Esophagus muscularis mucosa (tissue), 4 donors: ENCODE measurements around the gene MAGI1. TPM values are rescaled to one million over a fixed set of nuclear protein-coding genes. Genes with fewer than 3 reads are reported as not detected.

ENCODE experiments used
- DNase-seq: peaks from one replicate; pipeline ENCODE4 v3.0.0-alpha.2; 2017; ENCODE audit errors: extremely low spot score
- H3K27ac ChIP-seq, 4 donors: fragments of 200-600 bp; sonication (generic); replicated peaks in 1 of 4; 1 replicate in 3 of 4; 2 replicates in 1 of 4; pipeline ENCODE4 v1.5.1; 2016 to 2019; ENCODE audit warnings: mild to moderate bottlenecking in 1 of 4
- H3K27me3 ChIP-seq, 4 donors: fragments of 200-600 bp; sonication (generic); one replicate each; pipeline versions ENCODE4 v1.5.1 to v1.6.0; 2016 to 2019
- H3K36me3 ChIP-seq, 4 donors: fragments of 200-600 bp; sonication (generic); one replicate each; pipeline ENCODE4 v1.5.1; 2016 to 2019
- H3K4me1 ChIP-seq, 4 donors: fragments of 200-600 bp; sonication (generic); one replicate each; pipeline ENCODE4 v1.5.1; 2016 to 2019
- H3K4me3 ChIP-seq, 4 donors: fragments of 200-600 bp; sonication (generic); 1 replicate in 2 of 4; 2 replicates in 2 of 4; pipeline ENCODE4 v1.5.1; 2016 to 2019; ENCODE audit warnings: mild to moderate bottlenecking in 4 of 4, moderate library complexity in 1 of 4
- H3K9me3 ChIP-seq, 4 donors: fragments of 200-600 bp; sonication (generic); 1 replicate in 3 of 4; 2 replicates in 1 of 4; pipeline ENCODE4 v1.5.1; 2016 to 2019
- CTCF ChIP-seq, 3 experiments: fragments of 200-600 bp in 2 of 3; fragments of 450-650 bp in 1 of 3; sonication (generic) in 2 of 3; IDR thresholded peaks; one replicate each; pipeline ENCODE4 v1.5.1; 2017 to 2019; ENCODE audit warnings: antibody characterized with exemption in 3 of 3, mild to moderate bottlenecking in 2 of 3, moderate library complexity in 1 of 3
- EP300 ChIP-seq: sonication (generic); formaldehyde crosslinking; IDR thresholded peaks from one replicate; pipeline ENCODE4 v1.6.1; 2017; ENCODE audit warnings: antibody characterized with exemption
- POLR2A ChIP-seq: fragments of 450-650 bp; IDR thresholded peaks from one replicate; pipeline ENCODE4 v1.6.1; 2017; ENCODE audit warnings: antibody characterized with exemption, moderate library complexity, mild to moderate bottlenecking, low read depth
- POLR2AphosphoS5 ChIP-seq, 2 donors: sonication (generic); formaldehyde crosslinking; IDR thresholded peaks; one replicate each; pipeline ENCODE4 v1.6.1; 2017; ENCODE audit warnings: antibody characterized with exemption in 2 of 2
- WGBS: methylation state at CpG from one replicate; pipeline ENCODE4 v1.1.5; 2018; 5-methylcytosine and 5-hydroxymethylcytosine counted together
- intact Hi-C: fragments of 100-400 bp; cut with DNase I; formaldehyde crosslinking; loops from one replicate; pipeline ENCODE4 v1.15.1; 2023
- total RNA-seq, 4 donors: library from RNA; depleted of rRNA; stranded (reverse); fragments of >200 nt; gene quantifications; one replicate each; pipeline versions ENCODE4 v1.1.0 to v1.2.1, GENCODE V29; 2016

The MAGI1 gene
- total RNA-seq, 4 donors from 2014 or later, result 17.1 to 35.1 (median 25.2) TPM

- Histone ChIP-seq H3K27ac (peak overlapping the region; percentile 32 to 45 (median 39)), H3K4me3 (no peak overlapping the region), H3K4me1 (peaks cover 33 to 49% (median 41%) of the 10 kb centered on the region in 4 donors), H3K36me3 (no peaks in the 10 kb centered on the region), H3K27me3 (no peaks in the 10 kb centered on the region), H3K9me3 (no peaks in the 10 kb centered on the region)
- DNase-seq, result no peak
- intact Hi-C loops, result no loop called here
- 64% methylated on average over 5 of the region's 5 CpGs for WGBS
- TF ChIP-seq CTCF (IDR thresholded peaks at IDR 0.05) (no peak), POLR2A (no peak), EP300 (no peak), POLR2AphosphoS5 (IDR thresholded peaks at IDR 0.05) (no peak)
Measured at GRCh38 chr3:65953301-65953812, 85.4 kb downstream of the MAGI1 start.

GRCh38 chr3:65952842-65953241, 85.9 kb downstream of the MAGI1 start:
- TF ChIP-seq EP300 (no peak), CTCF (IDR thresholded peaks at IDR 0.05) (no peak), POLR2A (no peak), POLR2AphosphoS5 (IDR thresholded peaks at IDR 0.05) (no peak)
- no peak overlapping the region for H3K4me3 ChIP-seq
- no peaks in the 10 kb centered on the region for H3K36me3 ChIP-seq
- WGBS, result 76% methylated on average over 1 of the region's 1 CpG
- H3K4me1 ChIP-seq, result peaks cover 33 to 49% (median 41%) of the 10 kb centered on the region in 4 donors
- H3K27me3 ChIP-seq, result no peaks in the 10 kb centered on the region
- intact Hi-C loops, result no loop called here
- peak overlapping the region; percentile 32 to 45 (median 40) for H3K27ac ChIP-seq
- DNase-seq, result no peak
- H3K9me3 ChIP-seq, result no peaks in the 10 kb centered on the region

GRCh38 chr3:65951836-65952505, 86.7 kb downstream of the MAGI1 start:
- intact Hi-C loops, result no loop called here
- Histone ChIP-seq H3K36me3 (no peaks in the 10 kb centered on the region), H3K4me3 (no peak overlapping the region), H3K4me1 (peaks cover 33 to 49% (median 41%) of the 10 kb centered on the region in 4 donors), H3K9me3 (no peaks in the 10 kb centered on the region), H3K27ac (peak overlapping the region in 1 of 4 donors; percentile 40), H3K27me3 (no peaks in the 10 kb centered on the region)
- no peak for TF ChIP-seq CTCF (IDR thresholded peaks at IDR 0.05)
- TF ChIP-seq POLR2A, result no peak
- TF ChIP-seq POLR2AphosphoS5 (IDR thresholded peaks at IDR 0.05), result no peak
- no peak for TF ChIP-seq EP300
- 75% methylated on average over 4 of the region's 4 CpGs for WGBS
- no peak for DNase-seq

- H3K9me3 ChIP-seq, result no peaks in the 10 kb centered on the region
- TF ChIP-seq POLR2AphosphoS5 (IDR thresholded peaks at IDR 0.05), result no peak
- no peak for TF ChIP-seq CTCF (IDR thresholded peaks at IDR 0.05)
- TF ChIP-seq POLR2A, result no peak
- TF ChIP-seq EP300, result no peak
- WGBS, result 93% methylated on average over 7 of the region's 7 CpGs
- H3K27me3 ChIP-seq, result no peaks in the 10 kb centered on the region
- intact Hi-C loops, result no loop called here
- no peak overlapping the region for H3K4me3 ChIP-seq
- no peak for DNase-seq
- H3K27ac ChIP-seq, result no peak overlapping the region
- no peaks in the 10 kb centered on the region for H3K36me3 ChIP-seq
- peaks cover 33 to 56% (median 43%) of the 10 kb centered on the region in 4 donors for H3K4me1 ChIP-seq
Measured at GRCh38 chr3:65950340-65951326, 88.1 kb downstream of the MAGI1 start.
